Activated T-cell treated with anti-CD3 and anti-CD28 coated beads for 4 hours (primary cell): Measurements from ENCODE around the gene INTS14.
"Not testable (repeated sequence)": the region's sequence is repeated elsewhere in the genome, so short reads cannot be mapped to it uniquely, and the experiment has no call there.

Experiments
- DNase-seq: peaks from one replicate; pipeline ENCODE4 v3.0.0-alpha.2; 2020

INTS14 gene

GRCh38 chr15:65577129-65577996 lies 33.6 kb downstream of the INTS14 start:
- no peak for DNase-seq

GRCh38 chr15:65576664-65577063 lies 34.3 kb downstream of the INTS14 start:
- DNase-seq, result no peak

DNA sequence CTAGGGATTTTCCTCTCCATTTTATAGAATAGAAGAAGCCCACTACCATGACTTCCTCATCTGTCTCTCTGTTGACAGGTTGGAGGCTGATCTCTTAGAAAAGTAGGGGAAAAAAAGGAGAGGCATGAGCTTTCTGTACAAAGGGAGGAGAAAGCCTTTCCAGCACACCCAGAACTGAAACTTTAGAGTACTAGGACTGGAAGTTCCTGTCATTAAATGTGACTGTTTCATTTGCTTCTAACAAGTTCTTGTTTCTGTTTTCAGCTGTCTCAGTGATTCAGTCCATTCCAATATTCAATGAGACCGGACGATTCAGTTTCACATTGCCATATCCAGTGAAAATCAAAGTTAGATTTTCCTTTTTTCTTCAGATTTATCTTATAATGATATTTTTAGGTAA lies 39.0 kb downstream of the INTS14 start:
- DNase-seq, result no peak

- no peak for DNase-seq
Observed at GRCh38 chr15:65569728-65570127, 41.2 kb downstream of the INTS14 start.

- DNase-seq, result no peak
Observed at GRCh38 chr15:65561934-65562333, 49.0 kb downstream of the INTS14 start.

DNA sequence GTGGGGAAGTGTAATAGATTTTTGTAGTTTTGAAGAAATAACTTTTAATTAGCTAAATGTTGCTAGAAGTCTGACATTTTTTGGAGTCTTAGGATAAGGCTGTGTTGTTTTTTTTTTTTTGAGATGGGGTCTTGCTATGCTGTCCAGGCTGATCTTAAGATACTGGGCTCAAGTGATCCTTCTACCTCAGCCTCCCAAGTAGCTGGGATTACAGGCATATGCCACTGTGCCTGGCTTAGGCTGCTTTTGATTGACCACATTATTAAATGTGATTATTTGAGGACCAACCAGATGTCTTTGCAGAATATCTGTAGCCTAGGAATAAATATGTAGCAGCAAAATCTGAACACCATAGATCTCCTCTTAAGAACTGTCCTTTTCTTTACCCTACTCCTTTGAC lies 51.0 kb downstream of the INTS14 start:
- DNase-seq, result no peak

DNA sequence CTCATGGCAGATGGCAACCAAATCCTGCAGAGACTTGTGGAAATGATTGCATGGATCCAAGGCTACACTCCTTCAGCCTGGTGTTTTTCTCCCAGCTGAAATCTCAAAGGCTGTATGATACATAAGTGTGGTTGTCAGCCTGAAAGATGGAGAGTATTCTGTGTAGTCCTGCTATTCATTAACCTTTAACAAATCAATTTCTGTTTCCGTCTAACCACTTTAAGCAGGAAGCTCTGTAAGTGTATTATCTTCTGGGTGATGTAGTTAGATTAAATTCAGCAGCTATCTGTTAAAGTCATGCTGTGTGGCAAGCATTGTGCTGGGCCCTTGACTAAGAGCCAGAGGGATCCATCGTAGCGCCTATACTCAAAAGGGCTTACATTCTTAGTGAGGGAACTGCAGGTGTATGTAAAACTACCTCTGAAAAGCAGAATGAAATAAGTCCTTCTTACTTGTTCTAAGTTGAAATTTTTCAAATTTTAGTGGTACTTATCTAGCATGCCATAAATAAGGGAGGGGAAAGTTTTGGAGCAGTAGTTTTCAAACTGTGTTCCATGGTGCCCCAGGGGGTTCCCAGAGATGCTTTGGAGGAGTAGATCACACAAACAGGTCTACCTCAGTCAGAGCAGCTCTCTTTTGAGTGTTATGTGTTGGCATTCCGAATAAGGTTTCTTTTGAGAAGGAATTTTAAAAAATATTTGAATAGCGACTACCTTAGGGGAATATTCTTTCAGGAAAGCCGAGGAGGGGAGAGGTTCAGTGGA lies 51.8 kb downstream of the INTS14 start:
- no peak for DNase-seq

GRCh38 chr15:65558336-65558735 lies 52.6 kb downstream of the INTS14 start:
- no peak for DNase-seq

GRCh38 chr15:65556622-65557021 lies 54.3 kb downstream of the INTS14 start:
- no peak for DNase-seq

DNA sequence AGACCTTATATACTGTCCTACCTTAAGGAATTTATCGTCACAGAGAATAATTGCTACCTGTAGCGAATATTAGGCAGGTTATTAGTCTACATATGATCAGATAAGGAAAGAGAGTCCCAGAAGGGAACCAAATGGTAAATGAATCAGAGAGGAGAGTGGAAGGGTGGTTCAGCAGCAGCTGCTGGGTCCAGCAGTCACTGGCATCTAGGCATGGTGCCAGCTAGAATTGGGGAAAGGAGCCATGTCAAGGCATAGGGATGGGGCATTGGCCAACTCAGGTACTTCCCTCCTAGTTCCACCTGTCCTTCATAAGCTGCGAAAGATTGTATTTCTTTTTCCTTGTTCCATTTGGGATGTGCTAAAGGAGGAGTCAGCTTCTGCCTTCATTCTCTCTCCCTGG lies 57.2 kb downstream of the INTS14 start:
- no peak for DNase-seq

DNA sequence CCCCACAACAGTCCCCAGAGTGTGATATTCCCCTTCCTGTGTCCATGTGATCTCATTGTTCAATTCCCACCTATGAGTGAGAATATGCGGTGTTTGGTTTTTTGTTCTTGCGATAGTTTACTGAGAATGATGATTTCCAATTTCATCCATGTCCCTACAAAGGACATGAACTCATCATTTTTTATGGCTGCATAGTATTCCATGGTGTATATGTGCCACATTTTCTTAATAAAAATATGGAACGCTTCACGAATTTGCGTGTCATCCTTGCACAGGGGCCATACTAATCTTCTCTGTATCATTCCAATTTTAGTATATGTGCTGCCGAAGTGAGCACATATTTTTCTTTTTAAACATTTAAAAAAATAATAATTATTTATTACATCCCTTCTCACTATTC lies 58.1 kb downstream of the INTS14 start:
- not testable (repeated sequence) for DNase-seq

DNA sequence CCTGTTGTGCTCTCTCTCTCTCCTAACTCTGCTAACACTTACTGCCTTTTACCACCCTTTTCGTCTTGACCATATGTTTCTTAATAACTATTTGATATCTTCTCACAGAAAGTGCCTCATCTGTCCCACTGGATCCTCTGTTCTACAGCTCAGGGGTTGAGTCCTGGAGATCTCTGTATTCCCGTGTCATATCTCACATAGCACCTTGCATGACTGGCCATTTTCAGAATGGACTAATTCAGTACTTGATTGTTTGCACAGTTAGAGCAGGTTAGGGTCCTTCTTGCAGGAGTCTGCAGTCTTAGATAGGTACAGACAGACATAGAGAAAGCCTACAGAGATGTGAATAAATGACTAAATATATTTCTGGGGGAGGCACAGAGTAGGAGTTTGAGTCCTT lies 59.7 kb downstream of the INTS14 start:
- no peak for DNase-seq

GRCh38 chr15:65550681-65551098 lies 60.2 kb downstream of the INTS14 start:
- DNase-seq, result no peak

- DNase-seq, result not testable (repeated sequence)
Observed at GRCh38 chr15:65549288-65549687, 61.6 kb downstream of the INTS14 start.

DNA sequence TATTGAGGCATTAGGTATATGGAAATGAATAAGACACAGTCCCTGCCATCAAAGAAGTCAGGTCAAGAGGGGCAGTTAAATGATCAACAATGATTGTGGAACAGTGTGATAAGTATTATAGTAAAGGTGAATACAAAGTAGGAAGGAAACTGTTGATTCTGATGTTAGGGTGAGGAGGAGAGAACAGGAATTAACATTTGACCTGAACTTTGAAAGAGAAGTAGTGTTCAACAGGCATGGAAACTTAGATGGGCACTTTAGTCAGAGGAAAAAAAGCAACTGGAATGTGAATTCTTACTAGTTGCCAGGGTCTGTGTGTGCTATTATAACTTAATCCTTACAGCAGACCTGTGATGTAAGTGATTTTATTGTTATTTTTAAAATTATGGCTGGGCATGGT lies 63.1 kb downstream of the INTS14 start:
- no peak for DNase-seq

DNA sequence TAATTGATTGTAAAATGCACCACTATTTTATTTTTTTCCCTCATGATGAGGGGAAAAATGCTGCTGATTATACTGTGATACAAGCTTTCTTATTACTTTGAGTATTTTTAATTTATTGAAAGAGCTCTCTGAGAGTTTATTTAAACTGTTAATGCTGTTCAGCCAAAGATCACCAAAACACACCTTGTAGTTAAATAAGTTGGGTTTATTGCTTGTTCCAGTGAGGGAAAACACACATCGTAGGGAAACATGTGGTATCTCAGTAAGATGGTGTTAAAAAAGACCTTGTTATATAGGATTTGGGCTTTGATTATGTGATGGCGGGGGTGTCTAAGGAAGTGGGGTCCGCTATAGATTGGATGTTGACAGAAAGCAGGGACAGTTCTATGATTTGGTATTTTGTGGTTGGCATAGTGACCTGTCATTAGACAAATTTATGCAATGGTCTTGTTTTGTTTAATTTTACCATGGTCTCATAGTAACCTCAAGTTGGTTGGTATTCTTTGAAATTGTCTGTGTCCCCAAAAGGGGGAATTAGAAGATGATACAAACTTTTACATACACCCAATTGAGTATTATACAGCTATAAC lies 69.6 kb downstream of the INTS14 start:
- no peak for DNase-seq

DNA sequence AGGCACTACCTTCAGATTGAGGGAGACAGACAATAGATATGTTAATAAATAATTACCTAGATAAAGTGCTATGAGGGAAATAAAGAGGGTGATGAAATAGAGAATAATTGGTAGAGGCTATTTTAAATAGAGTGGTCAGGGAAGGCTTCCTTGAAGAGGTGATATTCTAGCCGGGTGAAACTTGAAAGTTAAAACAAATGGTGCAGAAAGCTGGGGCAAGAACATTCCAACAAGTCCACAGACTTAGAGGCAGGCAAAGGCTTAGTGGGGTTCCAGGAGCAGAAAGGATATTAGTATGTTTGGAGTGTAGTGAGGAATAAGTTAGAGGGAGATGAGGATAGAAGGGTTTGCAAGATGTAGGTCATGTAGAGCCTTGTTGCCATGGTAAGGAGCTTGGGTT lies 70.6 kb downstream of the INTS14 start:
- DNase-seq, result no peak

- no peak for DNase-seq
Observed at GRCh38 chr15:65535192-65535591, 75.7 kb downstream of the INTS14 start.

DNA sequence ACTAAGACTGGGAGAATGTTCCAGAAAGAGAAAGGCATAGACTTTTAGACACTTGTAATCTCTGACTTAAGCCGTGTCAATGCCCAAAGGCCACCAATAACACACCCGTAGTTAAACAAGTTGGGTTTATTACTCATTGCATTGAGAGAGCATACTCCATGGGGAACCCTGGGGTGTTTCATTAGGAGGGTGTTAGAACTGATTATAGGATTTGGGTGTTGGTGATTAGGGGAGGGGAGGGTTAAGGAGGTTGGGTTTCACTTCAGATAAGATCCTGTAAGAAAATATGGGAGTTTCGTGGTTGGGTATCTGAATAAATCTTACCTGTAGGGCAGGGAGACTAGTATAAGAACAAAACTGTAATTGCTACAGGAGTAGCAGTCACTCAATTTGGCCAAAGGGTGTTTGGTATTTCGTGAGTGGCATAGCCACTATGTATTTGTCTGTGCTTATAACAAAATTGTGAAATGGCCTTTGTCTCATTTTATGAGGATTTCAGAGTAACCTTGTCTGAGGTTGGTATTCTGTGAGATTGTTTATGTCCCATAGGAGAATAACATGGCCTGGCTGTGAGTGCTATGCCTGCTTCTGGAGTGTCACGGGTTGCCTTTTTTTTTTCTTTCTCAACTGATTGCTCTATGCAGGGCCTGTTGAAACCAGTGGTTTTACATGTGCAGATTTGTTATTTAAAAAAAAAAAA lies 77.7 kb downstream of the INTS14 start:
- no peak for DNase-seq

DNA sequence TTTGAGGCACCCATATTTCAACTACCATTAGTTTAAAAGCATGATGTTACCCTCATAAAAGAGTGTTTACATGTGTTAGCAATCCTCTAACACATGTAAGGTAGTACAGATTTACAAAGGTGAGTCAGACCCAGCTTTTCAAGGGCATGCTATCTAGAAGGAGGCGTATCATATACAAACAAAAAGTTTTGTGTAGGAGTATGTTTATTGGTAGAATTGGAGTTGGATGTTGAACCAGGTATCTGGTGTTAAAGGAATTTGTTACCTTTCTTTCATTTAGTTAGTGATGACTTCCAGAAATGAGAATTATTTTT lies 78.2 kb downstream of the INTS14 start:
- no peak for DNase-seq

DNA sequence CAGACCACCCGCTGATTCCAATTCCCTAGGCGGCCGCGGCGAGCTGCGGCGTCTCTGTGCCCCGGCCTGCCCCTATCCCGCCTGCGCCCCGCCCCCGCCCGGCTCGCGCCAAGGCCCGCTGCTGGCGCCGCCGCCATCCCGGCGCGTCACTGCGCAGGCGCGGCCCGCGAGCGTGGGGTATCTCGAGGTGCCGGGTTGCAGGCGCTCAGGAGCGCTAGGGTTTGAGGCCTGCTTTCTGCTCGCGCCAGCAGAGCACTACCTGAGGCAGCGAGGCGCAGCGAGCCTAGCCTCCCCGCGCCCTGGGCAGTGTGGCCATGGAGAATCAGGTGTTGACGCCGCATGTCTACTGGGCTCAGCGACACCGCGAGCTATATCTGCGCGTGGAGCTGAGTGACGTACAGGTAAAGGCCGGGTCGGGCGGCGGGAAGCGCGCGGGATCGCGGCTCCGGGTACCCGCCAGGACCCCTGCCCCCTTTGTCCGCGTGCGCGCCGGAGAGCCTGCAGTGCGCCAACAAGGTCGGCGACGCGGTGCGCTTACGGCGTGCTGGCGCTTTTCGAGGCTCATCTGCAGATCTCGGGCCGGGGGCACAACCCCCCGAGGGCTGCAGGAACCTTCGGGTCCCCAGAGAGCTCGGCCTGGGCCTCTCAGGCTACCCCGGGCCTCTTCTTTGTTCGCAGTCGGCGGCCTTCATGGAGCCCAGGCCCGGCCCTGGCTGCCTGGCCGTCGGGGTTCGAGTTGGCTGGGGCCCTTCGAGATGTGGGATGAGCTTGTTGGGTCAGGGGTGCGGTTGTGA lies 80.4 kb downstream of the INTS14 start, which contains the start of gene HACD3:
Gene HACD3, plus strand, starts transcription at position 146 of the 794 bp plus-strand sequence. Its CDS starts 169 bp downstream, at position 315.
- DNase-seq, result peak; percentile 84

DNA sequence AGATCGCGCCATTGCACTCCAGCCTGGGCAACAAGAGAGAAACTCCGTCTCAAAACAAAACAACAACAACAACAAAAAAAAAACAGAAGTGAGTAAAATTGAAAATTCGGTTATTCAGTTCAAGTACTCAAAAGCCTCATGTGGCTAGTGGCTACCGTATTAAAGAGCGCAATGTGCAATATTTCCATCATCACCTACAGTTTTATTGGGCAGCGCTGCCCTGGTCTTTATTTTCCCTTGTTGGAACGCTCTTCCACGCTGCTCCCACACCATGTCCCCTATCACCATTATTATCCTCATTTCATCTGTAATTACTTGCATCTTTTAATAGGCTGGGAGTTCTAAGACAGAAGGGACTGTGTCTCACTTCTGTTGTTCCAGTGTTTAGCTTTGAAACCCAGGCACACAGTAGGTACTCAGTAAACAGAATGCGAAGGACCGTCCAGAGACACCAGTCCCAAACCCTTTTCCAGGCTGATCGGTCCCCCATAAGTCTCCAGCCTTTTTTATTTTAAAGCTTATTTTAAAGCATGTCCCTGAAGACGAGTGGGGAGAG lies 81.1 kb downstream of the INTS14 start:
- no peak for DNase-seq
